Type B pancreatic cell (in vitro differentiated cells): ENCODE data around the gene TMSB4X. TPM values are rescaled to one million over a fixed set of nuclear protein-coding genes. Genes with fewer than 3 reads are reported as not detected.

Source experiments
- DNase-seq: peaks from one replicate; pipeline ENCODE4 v3.0.0; 2021; ENCODE audit warnings: mixed read lengths; ENCODE audit not compliant: unreplicated experiment; ENCODE audit errors: extremely low spot score
- H3K27ac Mint-ChIP-seq: 2 replicates; pipeline ENCODE4 v1.8.0; 2021; ENCODE audit warnings: mild to moderate bottlenecking, mixed read lengths
- H3K27me3 Mint-ChIP-seq: 2 replicates; pipeline ENCODE4 v1.8.0; 2021; ENCODE audit warnings: mixed read lengths
- H3K36me3 Mint-ChIP-seq: 2 replicates; pipeline ENCODE4 v1.8.0; 2021; ENCODE audit warnings: mixed read lengths
- H3K4me1 Mint-ChIP-seq: one replicate; pipeline ENCODE4 v1.8.0; 2021; ENCODE audit warnings: mixed read lengths; ENCODE audit not compliant: unreplicated experiment
- H3K4me3 Mint-ChIP-seq: 2 replicates; pipeline ENCODE4 v1.8.0; 2021; ENCODE audit warnings: mild to moderate bottlenecking, mixed read lengths
- H3K9me3 Mint-ChIP-seq: 2 replicates; pipeline ENCODE4 v1.8.0; 2021; ENCODE audit warnings: mixed read lengths
- CTCF ChIP-seq: fragments of 200-600 bp; sonication (generic); conservative IDR thresholded peaks from 2 replicates; pipeline ENCODE4 v1.5.0; 2021; ENCODE audit warnings: antibody characterized with exemption, mild to moderate bottlenecking
- total RNA-seq: library from RNA; stranded (reverse); gene quantifications from 2 replicates; pipeline ENCODE4 v1.2.1, GENCODE V29; 2021; ENCODE audit warnings: low replicate concordance

The TMSB4X gene
- total RNA-seq, 1 donor from 2014 or later: 1,981 TPM

- no peak overlapping the region for H3K27ac Mint-ChIP-seq
- peaks cover 10% of the 10 kb centered on the region for H3K4me1 Mint-ChIP-seq
- TF ChIP-seq CTCF: no peak
- no peaks in the 10 kb centered on the region for H3K27me3 Mint-ChIP-seq
- no peak for DNase-seq
- no peaks in the 10 kb centered on the region for H3K36me3 Mint-ChIP-seq
- no peaks in the 10 kb centered on the region for H3K9me3 Mint-ChIP-seq
- H3K4me3 Mint-ChIP-seq: no peak overlapping the region
Observed at GRCh38 chrX:13022926-13023325, 48.0 kb downstream of the TMSB4X start.

- no peak for DNase-seq
- H3K36me3 Mint-ChIP-seq: no peaks in the 10 kb centered on the region
- H3K27me3 Mint-ChIP-seq: no peaks in the 10 kb centered on the region
- H3K9me3 Mint-ChIP-seq: no peaks in the 10 kb centered on the region
- H3K4me1 Mint-ChIP-seq: peaks cover 10% of the 10 kb centered on the region
- no peak for TF ChIP-seq CTCF
- no peak overlapping the region for H3K4me3 Mint-ChIP-seq
- H3K27ac Mint-ChIP-seq: no peak overlapping the region
Observed at GRCh38 chrX:13023567-13023966, 48.7 kb downstream of the TMSB4X start.

GRCh38 chrX:13023979-13024378 is 49.1 kb downstream of the TMSB4X start:
- Mint-ChIP-seq H3K4me3 (no peak overlapping the region), H3K9me3 (no peaks in the 10 kb centered on the region), H3K27me3 (no peaks in the 10 kb centered on the region), H3K4me1 (peaks cover 10% of the 10 kb centered on the region), H3K27ac (no peak overlapping the region), H3K36me3 (no peaks in the 10 kb centered on the region)
- no peak for TF ChIP-seq CTCF
- DNase-seq: no peak

- H3K4me1 Mint-ChIP-seq: peaks cover 13% of the 10 kb centered on the region
- no peak overlapping the region for H3K4me3 Mint-ChIP-seq
- H3K36me3 Mint-ChIP-seq: no peaks in the 10 kb centered on the region
- DNase-seq: no peak
- H3K27ac Mint-ChIP-seq: no peak overlapping the region
- H3K9me3 Mint-ChIP-seq: peaks cover under 1% of the 10 kb centered on the region
- no peaks in the 10 kb centered on the region for H3K27me3 Mint-ChIP-seq
- TF ChIP-seq CTCF: no peak
Observed at GRCh38 chrX:13024986-13025385, 50.1 kb downstream of the TMSB4X start.

Other genes starting within 250 kb of the TMSB4X start
- 44.0 and 51.7 TPM in 2 replicates for gene PRPS2, start 183.7 kb upstream of the TMSB4X start, total RNA-seq
- 0.05 TPM in 1 of 2 replicates, not detected in the other for gene TLR7, start 108.0 kb upstream of the TMSB4X start, total RNA-seq
- gene TLR8, start 68.5 kb upstream of the TMSB4X start, total RNA-seq: not detected in 2 replicates
- gene FAM9C, start 69.5 kb downstream of the TMSB4X start, total RNA-seq: 0.67 TPM in 1 of 2 replicates, not detected in the other